DOHH2 (cell line): ENCODE data around the gene HINT1.
"Not testable (repeated sequence)": the region's sequence is repeated elsewhere in the genome, so short reads cannot be mapped to it uniquely, and the experiment has no call there.

ENCODE experiments used
- H3F3A ChIP-seq: fragments of 200-600 bp; sonication (generic), shearing (Covaris generic); 2 replicates; pipeline ENCODE4 v1.6.0; 2016; ENCODE audit warnings: antibody characterized with exemption, mild to moderate bottlenecking; ENCODE audit not compliant: control insufficient read depth, insufficient read depth
- H3K27ac ChIP-seq: fragments of 200-600 bp; sonication (generic); 2 replicates; pipeline ENCODE4 v1.5.1; 2014; ENCODE audit warnings: low read depth, mild to moderate bottlenecking, low read length, moderate library complexity
- H3K27me3 ChIP-seq: fragments of 200-600 bp; sonication (generic); 2 replicates; pipeline ENCODE4 v1.6.1; 2014; ENCODE audit warnings: mild to moderate bottlenecking, low read length, mixed read lengths; ENCODE audit not compliant: control insufficient read depth
- H3K36me3 ChIP-seq: fragments of 200-600 bp; sonication (generic); 2 replicates; pipeline ENCODE4 v1.6.1; 2014; ENCODE audit warnings: mild to moderate bottlenecking, low read length, moderate library complexity, mixed read lengths; ENCODE audit not compliant: control insufficient read depth
- H3K4me1 ChIP-seq: fragments of 200-600 bp; sonication (generic); 2 replicates; pipeline ENCODE4 v1.6.1; 2014; ENCODE audit warnings: mild to moderate bottlenecking, low read length, mixed read lengths; ENCODE audit not compliant: control insufficient read depth
- H3K4me2 ChIP-seq: fragments of 200-600 bp; sonication (generic); 2 replicates; pipeline ENCODE4 v1.6.0; 2014; ENCODE audit warnings: mild to moderate bottlenecking, low read length, moderate library complexity
- H3K4me3 ChIP-seq: fragments of 200-600 bp; sonication (generic); 2 replicates; pipeline ENCODE4 v1.5.1; 2014; ENCODE audit warnings: mild to moderate bottlenecking, low read length, mixed read lengths
- H3K79me2 ChIP-seq: fragments of 200-600 bp; sonication (generic); 2 replicates; pipeline ENCODE4 v1.6.1; 2014; ENCODE audit warnings: mild to moderate bottlenecking, low read length, mixed read lengths; ENCODE audit not compliant: control insufficient read depth
- H3K9me2 ChIP-seq: fragments of 200-600 bp; sonication (generic); replicated peaks from 2 replicates; pipeline ENCODE4 v1.6.1; 2014; ENCODE audit warnings: mild to moderate bottlenecking, low read length, mixed read lengths; ENCODE audit not compliant: control insufficient read depth
- H3K9me3 ChIP-seq: fragments of 200-600 bp; sonication (generic); 2 replicates; pipeline ENCODE4 v1.6.1; 2014; ENCODE audit warnings: antibody characterized with exemption, low read length, mixed read lengths; ENCODE audit not compliant: control insufficient read depth, insufficient read depth
- H4K20me1 ChIP-seq: fragments of 200-600 bp; sonication (generic); 2 replicates; pipeline ENCODE4 v1.6.0; 2014; ENCODE audit warnings: low read depth, mild to moderate bottlenecking, antibody characterized with exemption, low read length, moderate library complexity; ENCODE audit not compliant: control insufficient read depth, insufficient read depth
- EZH2phosphoT487 ChIP-seq: fragments of 200-600 bp; sonication (generic); IDR thresholded peaks from 2 replicates; pipeline ENCODE4 v1.6.1; 2017; ENCODE audit warnings: borderline replicate concordance, mild to moderate bottlenecking, antibody characterized with exemption, low read length, moderate library complexity, mixed read lengths
- TF ChIP-seq, protein P1 (sequence below): fragments of 200-600 bp; sonication (generic); IDR thresholded peaks from one replicate; pipeline ENCODE4 v1.5.1; 2014; ENCODE audit warnings: antibody characterized with exemption, mild to moderate bottlenecking, low read depth, low read length; ENCODE audit not compliant: poor library complexity, severe bottlenecking

The HINT1 gene

GRCh38 chr5:131129306-131129705, 35.8 kb downstream of the HINT1 start:
- Histone ChIP-seq H3K4me3 (no peak overlapping the region), H3K9me3 (peaks cover 4% of the 10 kb centered on the region; the same call in 1 of the 2 replicates), H3K27ac (no peak overlapping the region), H3K79me2 (no peaks in the 10 kb centered on the region), H3F3A (no peaks in the 10 kb centered on the region), H3K27me3 (no peaks in the 10 kb centered on the region), H3K4me2 (no peak overlapping the region), H3K4me1 (no peaks in the 10 kb centered on the region), H3K9me2 (no peaks in the 10 kb centered on the region), H4K20me1 (no peaks in the 10 kb centered on the region), H3K36me3 (no peaks in the 10 kb centered on the region)
- TF ChIP-seq, protein P1, sequence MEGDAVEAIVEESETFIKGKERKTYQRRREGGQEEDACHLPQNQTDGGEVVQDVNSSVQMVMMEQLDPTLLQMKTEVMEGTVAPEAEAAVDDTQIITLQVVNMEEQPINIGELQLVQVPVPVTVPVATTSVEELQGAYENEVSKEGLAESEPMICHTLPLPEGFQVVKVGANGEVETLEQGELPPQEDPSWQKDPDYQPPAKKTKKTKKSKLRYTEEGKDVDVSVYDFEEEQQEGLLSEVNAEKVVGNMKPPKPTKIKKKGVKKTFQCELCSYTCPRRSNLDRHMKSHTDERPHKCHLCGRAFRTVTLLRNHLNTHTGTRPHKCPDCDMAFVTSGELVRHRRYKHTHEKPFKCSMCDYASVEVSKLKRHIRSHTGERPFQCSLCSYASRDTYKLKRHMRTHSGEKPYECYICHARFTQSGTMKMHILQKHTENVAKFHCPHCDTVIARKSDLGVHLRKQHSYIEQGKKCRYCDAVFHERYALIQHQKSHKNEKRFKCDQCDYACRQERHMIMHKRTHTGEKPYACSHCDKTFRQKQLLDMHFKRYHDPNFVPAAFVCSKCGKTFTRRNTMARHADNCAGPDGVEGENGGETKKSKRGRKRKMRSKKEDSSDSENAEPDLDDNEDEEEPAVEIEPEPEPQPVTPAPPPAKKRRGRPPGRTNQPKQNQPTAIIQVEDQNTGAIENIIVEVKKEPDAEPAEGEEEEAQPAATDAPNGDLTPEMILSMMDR = no peak
- TF ChIP-seq EZH2phosphoT487 = no peak

DNA sequence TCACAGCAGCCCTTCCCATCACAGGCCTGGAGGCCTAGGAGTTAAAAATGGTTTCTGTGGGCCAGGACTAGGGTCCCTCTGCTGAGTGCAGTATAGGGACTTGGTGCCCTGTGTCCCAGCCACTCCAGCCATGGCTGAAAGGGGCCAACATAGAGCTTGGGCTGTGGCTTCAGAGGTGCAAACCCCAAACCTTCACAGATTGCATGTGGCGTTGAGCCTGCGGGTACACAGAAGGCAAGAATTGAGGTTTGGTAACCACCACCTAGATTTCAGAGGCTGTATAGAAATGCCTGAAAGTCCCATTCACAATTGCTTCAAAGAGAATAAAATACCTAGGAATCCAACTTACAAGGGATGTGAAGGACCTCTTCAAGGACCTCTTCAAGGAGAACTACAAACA, 37.8 kb downstream of the HINT1 start:
- H3K4me3 ChIP-seq, H3K36me3 ChIP-seq, H3K27ac ChIP-seq, H3K27me3 ChIP-seq, H3K4me2 ChIP-seq, H3K9me2 ChIP-seq, H3F3A ChIP-seq, H4K20me1 ChIP-seq, H3K4me1 ChIP-seq, H3K9me3 ChIP-seq, H3K79me2 ChIP-seq: not testable (repeated sequence)

DNA sequence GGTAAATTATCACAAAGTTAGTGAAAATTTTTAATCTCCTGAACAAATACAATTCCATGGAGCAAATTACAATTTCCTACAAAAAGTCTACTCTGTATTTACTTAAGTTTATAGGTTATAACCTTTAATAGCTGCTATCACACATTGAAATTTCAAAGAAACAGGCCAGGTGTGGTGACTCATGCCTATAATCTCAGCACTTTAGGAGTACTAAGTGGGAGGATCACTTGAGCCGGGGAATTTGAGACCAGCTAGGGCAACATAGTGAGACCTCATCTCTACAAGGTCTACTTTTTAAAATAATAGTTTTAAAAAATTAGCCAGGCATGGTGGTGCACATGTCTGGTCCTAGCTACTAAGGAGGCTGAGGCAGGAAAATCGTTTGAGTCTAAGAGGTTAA, 50.3 kb downstream of the HINT1 start:
- no peaks in the 10 kb centered on the region for H4K20me1 ChIP-seq
- peaks cover 4% of the 10 kb centered on the region; the same call in 1 of the 2 replicates for H3K27me3 ChIP-seq
- H3K4me3 ChIP-seq = no peak overlapping the region
- H3K4me1 ChIP-seq = no peaks in the 10 kb centered on the region
- H3K36me3 ChIP-seq = no peaks in the 10 kb centered on the region
- no peaks in the 10 kb centered on the region for H3K9me3 ChIP-seq
- no peaks in the 10 kb centered on the region for H3K9me2 ChIP-seq
- no peaks in the 10 kb centered on the region for H3K79me2 ChIP-seq
- H3K4me2 ChIP-seq = no peak overlapping the region
- H3K27ac ChIP-seq = no peak overlapping the region
- no peak for TF ChIP-seq EZH2phosphoT487
- TF ChIP-seq, protein P1 = no peak
- no peaks in the 10 kb centered on the region for H3F3A ChIP-seq

DNA sequence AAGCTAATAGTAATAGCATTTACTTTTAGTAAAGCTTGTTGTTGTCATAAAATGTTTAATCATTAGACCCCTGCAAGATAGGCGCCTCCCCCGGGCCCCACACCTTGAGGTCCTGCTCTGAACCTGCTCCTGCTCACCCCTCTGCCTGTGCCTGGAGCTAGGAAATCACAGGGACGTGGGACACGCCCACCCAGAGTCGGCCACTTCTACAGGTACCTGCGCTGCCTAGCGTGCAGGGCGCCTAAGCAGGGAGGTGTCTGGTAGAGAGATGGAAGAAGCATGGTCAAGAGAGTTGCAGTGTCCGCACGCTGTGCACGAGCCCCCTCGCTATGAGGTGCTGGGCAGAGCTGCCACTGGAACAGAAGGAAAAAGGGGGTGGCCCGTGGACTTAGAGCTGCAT, 52.6 kb downstream of the HINT1 start:
- H3K4me2 ChIP-seq = no peak overlapping the region
- no peaks in the 10 kb centered on the region for H3F3A ChIP-seq
- peaks cover 4% of the 10 kb centered on the region; the same call in 1 of the 2 replicates for H3K27me3 ChIP-seq
- TF ChIP-seq, protein P1 = no peak
- TF ChIP-seq EZH2phosphoT487 = no peak
- no peaks in the 10 kb centered on the region for H3K9me2 ChIP-seq
- no peak overlapping the region for H3K27ac ChIP-seq
- H4K20me1 ChIP-seq = no peaks in the 10 kb centered on the region
- H3K4me1 ChIP-seq = no peaks in the 10 kb centered on the region
- H3K79me2 ChIP-seq = no peaks in the 10 kb centered on the region
- no peaks in the 10 kb centered on the region for H3K9me3 ChIP-seq
- H3K4me3 ChIP-seq = no peak overlapping the region
- no peaks in the 10 kb centered on the region for H3K36me3 ChIP-seq
